Neural cell (in vitro differentiated cells): ENCODE measurements around the gene TAF8. TPM values are rescaled to one million over a fixed set of nuclear protein-coding genes. Genes with fewer than 3 reads are reported as not detected.

ENCODE experiments used
- H2AFZ ChIP-seq: fragments of 200-600, 300-800 bp; sonication (generic), shearing (Covaris generic); 2 replicates; pipeline ENCODE4 v1.6.0; 2014; ENCODE audit warnings: low read depth, mild to moderate bottlenecking, antibody characterized with exemption, low read length, moderate library complexity
- H3F3A ChIP-seq: fragments of 200-600 bp; shearing (Covaris generic); 2 replicates; pipeline ENCODE4 v1.6.1; 2016; ENCODE audit warnings: mild to moderate bottlenecking, moderate library complexity, mixed read lengths, antibody characterized with exemption, low read length; ENCODE audit not compliant: insufficient read depth, poor library complexity, severe bottlenecking
- H3K27ac ChIP-seq: fragments of 200-600, 300-800 bp; sonication (generic), shearing (Covaris generic); 2 replicates; pipeline ENCODE4 v1.5.1; 2014; ENCODE audit warnings: mild to moderate bottlenecking, low read length, moderate library complexity
- H3K27me3 ChIP-seq: fragments of 300-800, 200-600 bp; sonication (generic), shearing (Covaris generic); 2 replicates; pipeline ENCODE4 v1.6.0; 2014; ENCODE audit warnings: mild to moderate bottlenecking, low read depth, low read length, moderate library complexity; ENCODE audit not compliant: insufficient read depth
- H3K36me3 ChIP-seq: fragments of 300-800, 200-600 bp; sonication (generic), shearing (Covaris generic); 2 replicates; pipeline ENCODE4 v1.5.1; 2014; ENCODE audit warnings: mild to moderate bottlenecking, antibody characterized with exemption, low read length, moderate library complexity; ENCODE audit not compliant: insufficient read depth
- H3K4me2 ChIP-seq: fragments of 300-800, 200-600 bp; sonication (generic), shearing (Covaris generic); 2 replicates; pipeline ENCODE4 v1.6.0; 2014; ENCODE audit warnings: mild to moderate bottlenecking, low read length
- H3K4me3 ChIP-seq: fragments of 300-800, 200-600 bp; sonication (generic), shearing (Covaris generic); 2 replicates; pipeline ENCODE4 v1.5.1; 2014; ENCODE audit warnings: mild to moderate bottlenecking, low read length, moderate library complexity
- H3K79me2 ChIP-seq: fragments of 200-600 bp; shearing (Covaris generic); replicated peaks from 2 replicates; pipeline ENCODE4 v1.6.0; 2014; ENCODE audit warnings: mild to moderate bottlenecking, low read length, moderate library complexity; ENCODE audit not compliant: insufficient read depth
- H3K9ac ChIP-seq: fragments of 300-800, 200-600 bp; sonication (generic), shearing (Covaris generic); 2 replicates; pipeline ENCODE4 v1.6.1; 2016; ENCODE audit warnings: mild to moderate bottlenecking, low read length, mixed read lengths
- H3K9me2 ChIP-seq: fragments of 200-600 bp; shearing (Covaris generic); 2 replicates; pipeline ENCODE4 v1.6.1; 2016; ENCODE audit warnings: mild to moderate bottlenecking, low read length, mixed read lengths; ENCODE audit not compliant: insufficient read depth
- H3K9me3 ChIP-seq: fragments of 200-600, 300-800 bp; sonication (generic), shearing (Covaris generic); 2 replicates; pipeline ENCODE4 v1.6.1; 2016; ENCODE audit warnings: mild to moderate bottlenecking, mixed run types, low read length, moderate library complexity, mixed read lengths
- H4K20me1 ChIP-seq: fragments of 200-600 bp; shearing (Covaris generic); 2 replicates; pipeline ENCODE4 v1.6.1; 2016; ENCODE audit warnings: mild to moderate bottlenecking, mixed run types; ENCODE audit not compliant: insufficient read depth
- CTCF ChIP-seq: fragments of 450-650 bp; IDR thresholded peaks from 2 replicates; pipeline ENCODE4 v1.5.1; 2014; ENCODE audit warnings: antibody characterized with exemption, mild to moderate bottlenecking, moderate library complexity; ENCODE audit not compliant: poor library complexity, severe bottlenecking
- EP300 ChIP-seq: fragments of 450-650 bp; conservative IDR thresholded peaks from 2 replicates; pipeline ENCODE4 v1.6.1; 2014; ENCODE audit warnings: antibody characterized with exemption, mild to moderate bottlenecking, moderate library complexity; ENCODE audit not compliant: poor library complexity, severe bottlenecking
- EZH2 ChIP-seq: fragments of 200-600, 300-800 bp; shearing (Covaris generic), sonication (generic); IDR thresholded peaks from 2 replicates; pipeline ENCODE4 v1.6.1; 2014; ENCODE audit warnings: antibody characterized with exemption, low read length, borderline replicate concordance, mild to moderate bottlenecking; ENCODE audit not compliant: insufficient read depth, poor library complexity, severe bottlenecking
- MXI1 ChIP-seq: fragments of 450-650 bp; conservative IDR thresholded peaks from 2 replicates; pipeline ENCODE4 v1.6.1; 2014; ENCODE audit warnings: antibody characterized with exemption, mild to moderate bottlenecking; ENCODE audit not compliant: poor library complexity, severe bottlenecking
- POLR2AphosphoS5 ChIP-seq: IDR thresholded peaks from 2 replicates; pipeline ENCODE4 v1.6.1; 2012
- RAD21 ChIP-seq: fragments of 450-650 bp; conservative IDR thresholded peaks from 2 replicates; pipeline ENCODE4 v1.6.1; 2014; ENCODE audit warnings: antibody characterized with exemption, mild to moderate bottlenecking, moderate library complexity
- REST ChIP-seq: IDR thresholded peaks from 2 replicates; pipeline ENCODE4 v1.6.1; 2012; ENCODE audit warnings: borderline replicate concordance
- SMC3 ChIP-seq: fragments of 450-650 bp; conservative IDR thresholded peaks from 2 replicates; pipeline ENCODE4 v1.6.1; 2014; ENCODE audit warnings: antibody characterized with exemption, mild to moderate bottlenecking, moderate library complexity; ENCODE audit not compliant: poor library complexity
- TAF1 ChIP-seq: IDR thresholded peaks from 2 replicates; pipeline ENCODE4 v1.6.1; 2012; ENCODE audit warnings: low read depth
- polyA plus RNA-seq: library from polyadenylated mRNA; depleted of rRNA; stranded (reverse); fragments of >200 nt; gene quantifications from 2 replicates; pipeline ENCODE4 v1.2.3, GENCODE V29; 2014

Gene TAF8
- polyA plus RNA-seq, 1 donor from 2014 or later: 5.1 TPM

GRCh38 chr6:42128460-42129359, 78.4 kb downstream of the TAF8 start:
- no peaks in the 10 kb centered on the region for H3K27me3 ChIP-seq
- H3K4me3 ChIP-seq: no peak overlapping the region
- no peak overlapping the region for H3K4me2 ChIP-seq
- no peak overlapping the region for H3K9ac ChIP-seq
- no peaks in the 10 kb centered on the region for H4K20me1 ChIP-seq
- no peak overlapping the region for H2AFZ ChIP-seq
- no peak for TF ChIP-seq EP300
- TF ChIP-seq POLR2AphosphoS5: no peak
- no peak for TF ChIP-seq CTCF
- no peak for TF ChIP-seq RAD21
- TF ChIP-seq TAF1: no peak
- TF ChIP-seq EZH2: no peak
- TF ChIP-seq REST: no peak
- H3K36me3 ChIP-seq: no peaks in the 10 kb centered on the region
- H3K79me2 ChIP-seq: no peaks in the 10 kb centered on the region
- H3F3A ChIP-seq: no peaks in the 10 kb centered on the region
- no peaks in the 10 kb centered on the region for H3K9me2 ChIP-seq
- no peak overlapping the region for H3K27ac ChIP-seq
- H3K9me3 ChIP-seq: no peaks in the 10 kb centered on the region

GRCh38 chr6:42129360-42129676, 79.0 kb downstream of the TAF8 start:
- H3K9me3 ChIP-seq: no peaks in the 10 kb centered on the region
- no peaks in the 10 kb centered on the region for H3K79me2 ChIP-seq
- H3K9me2 ChIP-seq: no peaks in the 10 kb centered on the region
- TF ChIP-seq EZH2 (no peak), SMC3 (no peak), EP300 (no peak), CTCF (no peak), TAF1 (no peak), POLR2AphosphoS5 (no peak), REST (no peak), MXI1 (no peak)
- no peaks in the 10 kb centered on the region for H3K36me3 ChIP-seq
- H3K27ac ChIP-seq: no peak overlapping the region
- no peaks in the 10 kb centered on the region for H3F3A ChIP-seq
- H3K4me3 ChIP-seq: no peak overlapping the region
- H3K4me2 ChIP-seq: no peak overlapping the region
- no peaks in the 10 kb centered on the region for H4K20me1 ChIP-seq
- H2AFZ ChIP-seq: no peak overlapping the region
- H3K27me3 ChIP-seq: no peaks in the 10 kb centered on the region
- no peak overlapping the region for H3K9ac ChIP-seq
